Suppressor macrophage treated with lipopolysaccharide for 4 hours (primary cell): ENCODE data around the gene HLA-DRA.

Experiments
- DNase-seq: peaks from one replicate; pipeline ENCODE4 v3.0.0-alpha.2; 2020

The HLA-DRA gene

DNA sequence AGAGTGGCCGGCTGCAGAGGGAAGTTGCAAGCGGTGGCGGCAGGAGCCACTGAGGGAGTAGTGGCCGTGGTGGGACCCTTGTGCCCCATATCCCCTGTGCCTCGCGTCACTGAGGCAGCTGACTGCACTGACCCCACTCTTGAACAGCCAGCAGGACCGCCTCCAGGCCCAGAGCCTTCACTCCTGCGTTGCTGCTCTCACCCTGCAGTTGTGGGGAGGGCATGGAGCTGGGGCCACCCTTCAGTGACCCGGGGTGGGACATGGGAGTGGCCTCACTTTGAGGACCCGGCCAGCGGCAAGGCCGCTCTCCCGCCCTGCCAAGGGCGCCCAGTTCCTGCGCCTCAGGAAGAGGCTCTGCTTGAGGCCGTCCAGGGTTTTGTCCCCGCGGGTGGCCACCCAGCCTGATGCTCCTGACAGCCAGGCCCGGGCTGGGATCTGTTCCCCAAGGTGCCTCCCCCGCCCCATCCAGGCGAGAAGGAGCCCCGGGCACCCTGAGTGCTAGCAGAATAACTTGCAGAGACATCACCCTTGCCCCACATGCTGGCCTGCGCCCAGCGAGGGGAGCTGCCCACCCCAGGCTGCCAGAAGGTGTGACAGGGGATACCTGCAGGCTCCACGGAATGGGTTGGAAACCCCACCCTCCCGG, 44.4 kb downstream of the HLA-DRA start:
- no peak for DNase-seq

DNA sequence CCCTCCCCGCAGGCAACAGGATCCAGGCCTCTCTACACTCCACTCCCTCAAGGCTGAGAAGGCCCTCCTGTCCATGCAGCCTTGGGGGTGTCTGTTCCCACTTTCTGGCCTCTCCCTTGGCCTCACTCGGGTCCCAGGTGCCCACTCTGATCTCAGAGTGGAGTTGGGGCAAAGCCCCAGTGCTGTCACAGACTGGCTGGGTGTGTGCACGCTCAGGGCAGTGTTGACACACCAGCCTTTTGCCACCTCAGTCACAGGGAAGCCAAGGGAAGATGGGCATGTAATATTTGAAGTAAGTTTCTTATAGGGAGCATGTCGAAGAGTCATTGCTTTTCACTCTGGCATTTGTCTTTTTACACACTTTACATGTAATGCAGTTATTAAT, 44.9 kb downstream of the HLA-DRA start:
- DNase-seq, result no peak

- DNase-seq, result no peak
These were observed 48.4 kb downstream of the HLA-DRA start for GRCh38 chr6:32488083-32488482.

DNA sequence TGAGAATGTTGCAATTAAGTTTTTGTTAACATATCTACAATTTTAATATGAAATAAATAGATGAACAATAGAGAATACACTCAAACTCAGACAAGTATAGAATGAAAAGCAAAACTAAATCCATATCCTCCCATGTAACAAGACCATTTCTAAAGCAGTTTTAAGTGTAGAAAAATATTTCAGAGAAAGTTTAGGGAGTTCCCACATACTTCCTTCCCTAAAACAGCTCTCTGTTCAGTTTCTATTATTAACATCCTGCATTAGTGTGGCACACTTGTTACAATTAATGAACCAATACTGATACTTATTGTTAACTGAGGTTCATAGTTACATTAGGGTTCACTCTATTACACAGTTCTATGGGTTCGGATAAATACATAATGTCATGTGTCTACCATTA, 52.0 kb downstream of the HLA-DRA start:
- no peak for DNase-seq

DNA sequence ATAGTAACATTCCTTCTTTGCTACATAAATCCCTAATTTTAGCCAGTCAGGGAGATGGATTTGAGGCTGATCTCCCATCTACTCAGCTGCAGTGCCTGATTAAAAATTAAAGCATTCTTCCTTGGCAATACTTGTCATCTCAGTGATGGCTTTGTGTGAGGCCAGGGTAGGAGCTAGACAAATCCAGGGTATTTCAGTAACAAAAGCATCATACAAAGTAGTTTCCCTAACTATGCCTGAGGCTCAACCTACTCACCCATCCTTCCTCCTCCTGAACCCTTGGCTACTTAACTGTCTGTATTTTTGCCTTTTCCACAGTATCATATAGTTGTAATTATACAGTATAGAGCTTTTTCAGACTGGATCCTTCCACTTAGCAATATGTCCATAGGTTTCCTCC, 52.7 kb downstream of the HLA-DRA start:
- no peak for DNase-seq
